ENCODE results near the gene C1QTNF3.

C1QTNF3 gene

DNA sequence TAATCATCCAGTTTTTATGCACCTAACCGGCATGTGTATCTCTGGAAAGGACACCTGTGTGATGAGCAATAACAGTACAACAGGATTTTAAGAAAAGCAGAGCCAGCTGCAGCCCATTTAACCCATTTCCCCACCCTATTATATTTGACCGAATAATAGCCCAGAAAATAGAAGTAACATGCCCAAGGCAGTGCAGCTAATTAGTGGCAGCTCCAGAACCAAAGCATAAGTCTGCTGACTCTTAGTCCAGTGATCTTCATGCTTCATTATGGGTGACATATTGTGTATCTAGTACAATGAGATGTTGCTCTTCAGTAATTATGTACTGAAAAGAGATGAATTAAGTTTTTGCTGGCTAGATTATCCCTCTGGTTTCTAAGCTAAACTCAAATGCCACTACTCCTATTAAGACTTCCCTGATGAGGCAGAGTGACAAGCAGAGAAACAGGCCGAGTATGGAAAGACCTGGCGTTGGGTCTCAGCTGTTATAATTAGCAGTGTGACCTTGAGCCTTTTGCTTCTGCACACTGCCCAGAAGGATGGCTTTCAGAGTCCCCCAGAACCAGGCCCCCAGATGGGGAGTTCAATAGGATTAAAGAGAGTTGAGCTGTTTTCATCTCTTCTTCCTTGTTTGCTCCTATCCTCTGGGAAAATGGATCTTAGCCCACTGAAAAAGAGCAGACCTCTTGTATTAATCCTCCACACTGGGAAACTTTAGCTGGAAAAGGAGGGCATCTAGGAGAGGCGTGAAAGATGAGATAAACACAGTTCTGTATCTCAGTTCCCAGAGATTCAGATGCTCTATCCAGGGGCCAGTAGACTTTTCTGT is 10.8 kb upstream of the C1QTNF3 start:
- no peak overlapping the region for H2AFZ ChIP-seq
- no peak overlapping the region for H3K4me2 ChIP-seq (ENCODE audit: low read length)
- H3K9me3 ChIP-seq (ENCODE audit: control insufficient read depth, low read length), result no peaks in the 10 kb centered on the region
- no peaks in the 10 kb centered on the region for H3K4me1 ChIP-seq
- H3K4me3 ChIP-seq (ENCODE audit: low read depth, low read length), result no peak overlapping the region
- H3K27ac ChIP-seq, result no peak overlapping the region
- no peak overlapping the region for H3K9ac ChIP-seq
- H3K79me2 ChIP-seq, result no peaks in the 10 kb centered on the region
- no peaks in the 10 kb centered on the region for H3K36me3 ChIP-seq (ENCODE audit: control insufficient read depth, insufficient read depth, low read length)
- TF ChIP-seq CTCF (IDR thresholded peaks at IDR 0.05), result no peak
- H3K27me3 ChIP-seq (ENCODE audit: control insufficient read depth, insufficient read depth, low read length), result no peaks in the 10 kb centered on the region

- Histone ChIP-seq H3K4me3 (ENCODE audit: low read depth, low read length) (no peak overlapping the region), H3K4me1 (no peaks in the 10 kb centered on the region), H3K79me2 (no peaks in the 10 kb centered on the region), H2AFZ (no peak overlapping the region), H3K9me3 (ENCODE audit: control insufficient read depth, low read length) (no peaks in the 10 kb centered on the region), H3K4me2 (ENCODE audit: low read length) (no peak overlapping the region), H3K27me3 (ENCODE audit: control insufficient read depth, insufficient read depth, low read length) (no peaks in the 10 kb centered on the region), H3K27ac (no peak overlapping the region), H3K36me3 (ENCODE audit: control insufficient read depth, insufficient read depth, low read length) (no peaks in the 10 kb centered on the region), H3K9ac (no peak overlapping the region)
- TF ChIP-seq CTCF (IDR thresholded peaks at IDR 0.05), result no peak
Measured at GRCh38 chr5:34053133-34053532, 10.1 kb upstream of the C1QTNF3 start.

DNA sequence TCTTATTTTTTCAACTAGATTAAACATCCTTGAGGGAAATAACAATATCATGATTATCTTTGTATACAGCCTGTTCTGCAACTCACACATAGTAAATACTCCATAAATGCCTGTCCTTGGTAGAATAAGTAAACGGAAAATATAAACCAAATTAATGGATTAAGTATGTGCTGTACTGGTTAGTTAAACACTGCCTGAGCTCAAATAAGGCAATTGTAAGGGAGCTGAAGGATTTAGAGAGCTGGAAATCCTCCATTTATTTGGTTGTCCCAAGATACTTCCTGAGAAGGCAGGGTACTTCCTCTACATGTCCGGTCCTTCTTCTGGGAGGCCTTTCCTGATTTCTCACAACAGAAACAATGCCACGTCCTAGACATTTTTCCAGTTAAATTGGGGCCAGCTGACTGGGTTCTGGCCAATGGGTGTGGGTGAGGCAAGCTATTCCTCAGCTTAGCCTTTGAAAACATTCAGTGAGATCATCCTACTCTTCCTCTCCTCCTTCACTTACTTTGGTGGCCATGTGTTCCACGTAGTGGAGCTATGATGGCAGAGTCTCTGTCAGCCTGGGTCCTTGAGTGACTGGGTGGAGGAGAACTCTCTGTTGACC is 8.5 kb upstream of the C1QTNF3 start:
- Histone ChIP-seq H3K79me2 (no peaks in the 10 kb centered on the region), H3K27ac (no peak overlapping the region)

GRCh38 chr5:34047774-34048572 is 5.0 kb upstream of the C1QTNF3 start:
- TF ChIP-seq CTCF (IDR thresholded peaks at IDR 0.05), result no peak
- no peak overlapping the region for H3K27ac ChIP-seq
- H3K9ac ChIP-seq, result no peak overlapping the region
- no peaks in the 10 kb centered on the region for H3K9me3 ChIP-seq (ENCODE audit: control insufficient read depth, low read length)
- H3K27me3 ChIP-seq (ENCODE audit: control insufficient read depth, insufficient read depth, low read length), result no peaks in the 10 kb centered on the region
- no peak overlapping the region for H3K4me2 ChIP-seq (ENCODE audit: low read length)
- H2AFZ ChIP-seq, result no peak overlapping the region
- H3K4me3 ChIP-seq (ENCODE audit: low read depth, low read length), result no peak overlapping the region
- H3K4me1 ChIP-seq, result peaks cover 3% of the 10 kb centered on the region
- no peaks in the 10 kb centered on the region for H3K36me3 ChIP-seq (ENCODE audit: control insufficient read depth, insufficient read depth, low read length)
- H3K79me2 ChIP-seq, result no peaks in the 10 kb centered on the region

More for the DNA sequence above, 8.5 kb upstream of the C1QTNF3 start:
- Histone ChIP-seq H3K27me3 (ENCODE audit: control insufficient read depth, insufficient read depth, low read length) (no peaks in the 10 kb centered on the region), H3K4me2 (ENCODE audit: low read length) (no peak overlapping the region), H3K9me3 (ENCODE audit: control insufficient read depth, low read length) (no peaks in the 10 kb centered on the region), H3K36me3 (ENCODE audit: control insufficient read depth, insufficient read depth, low read length) (no peaks in the 10 kb centered on the region), H2AFZ (no peak overlapping the region), H3K4me1 (no peaks in the 10 kb centered on the region), H3K4me3 (ENCODE audit: low read depth, low read length) (no peak overlapping the region), H3K9ac (no peak overlapping the region)
- TF ChIP-seq CTCF (IDR thresholded peaks at IDR 0.05), result no peak
